HG02588 (cell line): ENCODE measurements around the gene ANOS1.

Experiments
- ATAC-seq: cut with Tn5 transposase; IDR thresholded peaks from one replicate; pipeline ENCODE4 v1.9.1; 2021; ENCODE audit warnings: mild to moderate bottlenecking, moderate library complexity; ENCODE audit not compliant: unreplicated experiment

Gene ANOS1

GRCh38 chrX:8721536-8721935 is 10.4 kb downstream of the ANOS1 start:
- no peak for ATAC-seq

GRCh38 chrX:8720136-8720535 is 11.8 kb downstream of the ANOS1 start:
- ATAC-seq, result no peak

DNA sequence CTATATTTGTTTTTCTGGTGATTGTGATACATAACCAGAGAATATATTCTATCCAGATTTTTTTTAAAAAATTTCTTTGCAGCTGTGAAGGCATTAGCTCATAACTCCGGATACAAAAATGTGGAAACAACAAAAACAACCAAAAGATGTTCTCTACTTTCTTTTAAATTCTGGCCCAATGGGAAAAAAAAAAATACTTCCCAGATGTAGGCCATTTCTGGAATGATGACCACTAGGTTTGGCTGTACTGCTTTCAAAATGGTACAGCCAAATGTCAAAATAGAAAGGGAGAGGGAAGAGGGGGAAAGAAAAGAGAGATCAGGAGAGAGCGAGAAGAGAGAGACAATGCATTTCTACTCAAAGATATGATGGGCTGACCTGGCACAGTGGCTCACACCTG is 14.6 kb downstream of the ANOS1 start:
- ATAC-seq, result no peak

DNA sequence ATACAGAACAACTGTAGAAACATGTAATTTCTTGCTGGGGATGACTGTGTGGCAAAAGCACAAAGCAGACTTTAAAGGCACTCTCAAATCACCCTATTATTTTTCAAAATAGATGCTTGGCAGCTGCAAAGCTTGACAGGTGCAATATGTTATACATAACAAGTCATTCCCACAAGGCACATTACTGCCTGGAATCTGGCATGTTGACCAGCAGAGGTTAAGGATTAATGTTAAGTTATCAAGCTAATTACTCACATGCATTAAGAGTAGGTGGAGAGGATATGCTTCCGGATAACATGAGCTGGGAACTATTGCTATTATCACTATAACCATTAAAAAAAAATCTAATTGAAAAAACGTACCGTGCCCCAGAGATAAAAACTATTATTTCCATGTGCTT is 17.8 kb downstream of the ANOS1 start:
- no peak for ATAC-seq

GRCh38 chrX:8711401-8711800 is 20.5 kb downstream of the ANOS1 start:
- no peak for ATAC-seq

DNA sequence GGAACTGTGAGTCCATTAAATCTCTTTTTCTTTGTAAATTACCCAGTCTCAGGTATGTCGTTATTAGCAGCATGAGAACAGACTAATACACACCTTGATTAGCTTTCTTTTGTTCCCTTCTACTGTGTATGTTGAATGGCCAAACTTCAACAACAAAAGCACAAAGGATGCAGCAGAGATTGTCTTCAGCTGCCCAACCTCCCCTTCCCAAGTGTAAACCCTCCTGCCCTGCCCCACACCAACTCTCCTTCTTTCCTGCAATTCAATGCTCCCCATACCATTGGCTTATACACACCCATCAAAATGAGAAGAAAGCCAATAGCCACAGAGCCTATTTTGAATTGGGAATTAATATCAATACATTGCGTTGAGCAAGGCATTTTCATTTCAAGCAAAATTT is 27.8 kb downstream of the ANOS1 start:
- ATAC-seq, result no peak

GRCh38 chrX:8692871-8693270 is 39.1 kb downstream of the ANOS1 start:
- no peak for ATAC-seq

DNA sequence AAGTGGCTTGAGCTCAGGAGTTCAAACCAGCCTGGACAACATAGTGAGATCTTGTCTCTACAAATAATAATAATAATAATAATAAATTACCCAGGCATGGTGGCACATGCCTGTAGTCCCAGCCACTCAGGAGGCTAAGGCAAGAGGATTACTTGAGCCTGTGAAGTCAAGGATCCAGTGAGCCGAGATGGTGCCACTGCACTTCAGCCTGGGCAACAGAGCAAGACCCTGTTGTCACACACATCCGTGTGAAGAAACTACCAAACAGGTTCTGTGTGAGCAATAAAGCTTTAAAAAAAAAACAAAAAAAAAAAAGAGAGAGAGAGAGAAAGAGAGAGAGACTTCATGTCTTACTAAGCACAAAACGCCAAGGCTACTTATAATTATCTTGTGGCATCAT is 42.5 kb downstream of the ANOS1 start:
- ATAC-seq, result no peak

- no peak for ATAC-seq
Observed at GRCh38 chrX:8688776-8689175, 43.2 kb downstream of the ANOS1 start.

GRCh38 chrX:8684201-8684965 is 47.6 kb downstream of the ANOS1 start:
- ATAC-seq, result no peak

GRCh38 chrX:8683687-8684086 is 48.2 kb downstream of the ANOS1 start:
- no peak for ATAC-seq

DNA sequence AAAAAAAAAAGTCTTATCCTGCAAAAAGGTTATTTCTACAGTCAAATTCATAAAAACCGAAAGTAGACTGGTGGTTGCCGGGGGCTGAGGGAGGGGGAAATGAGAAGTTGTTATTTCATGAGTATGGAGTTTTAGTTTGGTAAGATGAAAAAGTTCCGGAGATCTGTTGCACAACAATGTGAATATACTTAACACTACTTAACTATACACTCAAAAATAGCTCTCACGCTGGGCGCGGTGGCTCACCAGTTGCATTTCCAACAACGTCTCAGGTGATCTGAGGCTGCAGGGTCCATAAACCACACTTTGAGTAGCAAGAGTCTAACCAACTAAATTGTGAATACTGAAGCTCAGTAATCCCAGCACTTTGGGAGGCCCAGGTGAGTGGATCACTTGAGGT is 52.4 kb downstream of the ANOS1 start:
- no peak for ATAC-seq

DNA sequence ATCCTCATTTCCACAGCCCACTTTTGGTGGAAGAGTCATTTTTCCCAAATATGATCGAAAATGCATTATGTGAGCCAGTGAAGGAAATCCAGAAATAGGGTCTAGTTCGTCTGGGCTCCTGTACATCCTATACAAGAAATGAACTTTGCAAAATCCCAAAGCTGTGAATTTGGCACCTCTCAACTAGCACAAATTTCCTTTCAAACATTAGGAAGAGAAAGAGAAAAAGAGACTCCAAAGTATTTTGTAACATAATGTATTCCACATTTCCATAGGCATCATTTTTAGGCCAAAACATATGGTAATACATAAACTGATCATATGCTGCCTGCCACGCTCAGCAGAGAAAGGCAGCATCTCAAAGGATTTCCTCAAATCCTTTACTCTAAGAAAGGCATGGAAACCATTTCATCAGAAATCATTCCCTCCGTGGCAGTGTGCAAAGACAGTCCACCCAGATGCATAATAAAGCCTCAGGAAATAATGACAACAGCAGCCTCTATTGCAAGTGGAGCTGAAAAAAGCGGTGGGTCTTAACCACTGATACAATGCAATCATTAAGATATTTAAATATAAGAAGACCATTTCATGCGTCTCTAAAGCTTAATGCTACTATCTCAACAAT is 56.8 kb downstream of the ANOS1 start:
- ATAC-seq, result no peak

DNA sequence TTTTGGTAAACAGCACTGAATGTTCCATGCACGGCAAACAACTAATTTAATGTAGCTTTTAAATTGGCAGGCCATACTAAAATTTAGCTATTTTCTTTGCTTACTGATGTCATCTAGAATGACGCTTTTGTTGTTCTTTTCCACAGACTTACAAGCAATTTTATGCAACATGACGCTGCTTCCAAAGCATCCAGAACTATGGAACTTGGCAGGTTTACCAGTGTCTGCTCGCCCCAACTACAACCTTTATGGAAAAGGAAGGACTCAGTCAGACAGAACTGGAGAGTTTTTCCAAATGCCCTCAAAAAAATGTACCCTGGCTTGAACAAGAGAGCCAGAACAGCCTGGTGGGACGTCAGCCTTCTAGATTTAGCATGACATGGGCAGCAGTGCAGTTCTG is 58.7 kb downstream of the ANOS1 start:
- no peak for ATAC-seq

GRCh38 chrX:8672176-8672575 is 59.8 kb downstream of the ANOS1 start:
- ATAC-seq, result no peak

DNA sequence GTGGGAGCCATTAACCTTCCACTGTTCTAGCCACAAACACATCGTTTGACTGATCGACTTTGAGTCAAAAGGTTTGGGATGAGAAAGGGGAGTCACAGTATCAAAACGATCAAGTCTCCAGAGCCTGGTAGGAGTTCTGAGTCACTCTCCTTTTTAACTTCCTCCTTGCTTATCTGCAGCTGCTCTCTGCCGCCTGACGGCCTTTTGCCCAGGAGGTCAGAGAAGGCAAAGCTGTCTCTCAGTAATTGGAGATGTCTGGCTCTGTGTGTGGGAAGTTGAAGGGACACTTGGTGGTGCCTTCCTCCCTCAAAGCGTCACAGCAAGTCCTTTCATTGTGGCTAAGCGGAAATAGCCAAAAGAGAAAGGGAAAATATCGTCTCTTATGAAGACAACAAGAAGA is 63.1 kb downstream of the ANOS1 start:
- no peak for ATAC-seq

DNA sequence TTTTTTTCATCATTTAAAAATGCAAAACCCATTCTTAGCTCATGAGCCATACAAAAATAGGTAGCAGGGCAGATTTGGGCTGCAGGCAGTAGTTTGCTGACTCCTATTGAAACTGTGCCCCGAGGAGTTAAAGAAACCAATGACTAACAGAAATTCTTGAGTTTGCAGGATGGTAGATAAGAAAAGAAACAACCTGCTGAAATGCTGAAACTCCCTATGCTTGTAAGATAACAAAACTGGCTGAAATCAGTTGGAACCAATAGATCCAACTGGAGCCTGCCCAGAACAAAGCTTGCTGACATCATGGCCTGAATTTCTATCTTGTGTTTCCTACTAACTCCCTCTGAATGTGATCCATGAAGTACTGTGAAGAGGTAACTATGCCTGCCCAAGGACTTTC is 68.6 kb downstream of the ANOS1 start:
- ATAC-seq, result no peak

DNA sequence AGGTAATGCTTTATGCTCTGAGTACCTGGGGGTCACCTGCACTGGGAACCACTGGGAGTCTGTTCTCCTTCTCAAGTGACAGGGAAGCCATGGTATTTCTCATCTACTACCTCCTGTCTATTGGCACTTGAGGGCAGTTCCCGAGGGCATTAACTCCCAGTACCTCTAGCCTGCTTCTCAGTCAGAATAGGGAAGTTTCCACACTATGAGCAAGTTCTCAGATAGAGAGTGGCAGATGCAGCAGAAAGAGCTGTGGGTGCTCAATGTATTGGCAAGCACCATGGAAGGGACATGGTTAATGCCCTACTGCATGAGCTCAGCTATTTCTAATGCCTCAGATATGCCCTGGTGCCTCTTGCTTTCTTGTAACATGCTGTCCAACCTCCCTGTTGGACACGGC is 74.1 kb downstream of the ANOS1 start:
- no peak for ATAC-seq

DNA sequence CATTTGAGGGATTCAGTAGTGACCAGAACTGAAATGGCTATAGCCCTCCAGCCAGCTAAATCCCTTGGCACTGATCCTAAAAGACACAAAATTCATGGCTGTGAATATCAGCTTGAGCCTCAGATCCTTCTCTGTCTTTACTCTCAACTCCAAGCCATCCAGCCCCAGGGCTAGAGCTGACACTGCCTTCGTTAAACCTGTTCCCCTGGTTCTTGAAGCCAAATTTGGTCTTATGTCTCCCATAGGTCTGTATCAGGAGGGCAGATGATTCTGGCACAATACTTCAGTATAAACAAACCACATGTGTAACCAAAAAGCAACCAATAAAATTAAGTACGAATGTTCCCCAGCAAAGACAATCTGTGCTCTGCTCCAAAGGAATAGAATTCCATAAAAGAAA is 78.0 kb downstream of the ANOS1 start:
- no peak for ATAC-seq

- no peak for ATAC-seq
Observed at GRCh38 chrX:8649969-8650368, 82.0 kb downstream of the ANOS1 start.

GRCh38 chrX:8647176-8647575 is 84.8 kb downstream of the ANOS1 start:
- no peak for ATAC-seq

DNA sequence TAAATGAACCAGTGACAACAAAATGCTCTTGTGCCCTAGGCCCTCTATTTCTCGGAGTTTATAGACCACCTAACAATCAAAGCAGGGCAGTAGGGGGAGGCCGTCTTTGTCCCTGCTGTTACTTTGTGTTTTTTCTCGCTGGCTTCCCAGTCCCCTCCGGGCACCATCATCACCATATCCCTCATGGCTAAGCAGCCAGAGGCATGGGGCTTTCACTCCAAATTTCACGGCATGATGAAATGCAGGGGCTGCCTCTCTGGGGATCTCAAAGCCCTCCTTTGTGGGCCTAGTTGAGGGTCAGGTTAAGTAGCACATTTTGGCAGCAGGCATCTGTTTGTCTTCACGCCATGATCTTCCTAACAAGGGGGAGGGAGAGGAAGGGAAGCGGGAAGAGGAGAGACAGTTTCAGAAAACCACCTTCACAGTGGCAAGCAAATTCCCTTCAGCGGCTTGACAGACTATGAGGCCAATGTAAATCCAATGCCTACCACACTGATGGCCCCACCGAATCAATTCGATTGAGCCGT is 91.9 kb downstream of the ANOS1 start:
- ATAC-seq, result no peak

DNA sequence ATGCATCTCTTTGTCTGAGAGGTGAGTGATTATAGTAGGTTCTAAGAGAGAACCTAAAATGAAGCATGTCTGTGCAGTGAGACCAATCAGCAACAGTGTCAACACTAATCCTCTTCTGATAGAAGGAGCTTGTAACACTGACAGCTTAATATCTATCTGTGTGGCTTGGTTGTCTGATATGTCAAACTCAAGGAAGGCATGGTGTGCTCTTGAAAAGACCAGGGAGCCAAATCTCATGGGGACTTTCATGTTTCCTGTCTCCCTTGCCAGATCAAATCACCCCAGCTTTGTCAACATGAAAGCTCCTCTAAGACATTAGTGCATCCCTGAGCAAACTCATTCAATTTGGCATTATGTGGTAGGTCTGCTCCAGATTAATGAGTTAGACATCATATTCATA is 95.4 kb downstream of the ANOS1 start:
- no peak for ATAC-seq
